Naive thymus-derived CD4-positive, alpha-beta T cell (primary cell): Measurements from ENCODE around the gene RIT2. TPM values are rescaled to one million over a fixed set of nuclear protein-coding genes. Genes with fewer than 3 reads are reported as not detected.

Source experiments
- ATAC-seq: fragments of 150-1000 bp; cut with Tn5 transposase; 2 replicates; pipeline ENCODE4 v1.10.0; 2021; ENCODE audit warnings: mild to moderate bottlenecking, moderate library complexity
- CTCF ChIA-PET: fragments of 350-600 bp; sonication (Branson Sonifier 250); formaldehyde crosslinking; loops from one replicate; lab custom pipeline; 2021; ENCODE audit warnings: antibody characterized with exemption; lab: Charles Lee
- POLR2A ChIA-PET: fragments of 350-600 bp; sonication (Branson Sonifier 250); formaldehyde crosslinking; loops from one replicate; lab custom pipeline; 2021; ENCODE audit warnings: antibody characterized with exemption, inconsistent platforms; lab: Charles Lee
- DNase-seq, 9 donors: peaks; one replicate each; pipeline versions ENCODE4 v3.0.0 to v3.0.0-alpha.2; 2020 to 2022; ENCODE audit warnings: mixed read lengths in 1 of 9
- H3K27ac ChIP-seq: one replicate; pipeline ENCODE4 v1.7.0; 2013; ENCODE audit warnings: mild to moderate bottlenecking, low read depth, low read length, moderate library complexity
- H3K27me3 ChIP-seq, 2 donors: one replicate each; pipeline ENCODE4 v1.7.0; 2013; ENCODE audit warnings: low read length in 2 of 2, mild to moderate bottlenecking in 2 of 2, moderate library complexity in 2 of 2; ENCODE audit not compliant: control insufficient read depth in 2 of 2, insufficient read depth in 2 of 2
- H3K36me3 ChIP-seq, 3 experiments: 1 replicate in 2 of 3; 2 replicates in 1 of 3; pipeline ENCODE4 v1.7.0; 2013; ENCODE audit warnings: low read length in 3 of 3, mild to moderate bottlenecking in 3 of 3, moderate library complexity in 1 of 3; ENCODE audit not compliant: insufficient read depth in 3 of 3, control insufficient read depth in 2 of 3
- H3K4me1 ChIP-seq, 2 donors: one replicate each; pipeline ENCODE4 v1.7.0; 2013; ENCODE audit warnings: low read length in 2 of 2, mild to moderate bottlenecking in 2 of 2, moderate library complexity in 1 of 2; ENCODE audit not compliant: control insufficient read depth in 2 of 2, insufficient read depth in 2 of 2
- H3K4me3 ChIP-seq: 2 replicates; pipeline ENCODE4 v1.7.0; 2013; ENCODE audit warnings: mild to moderate bottlenecking, low read length
- H3K9me3 ChIP-seq, 3 experiments: 1 replicate in 2 of 3; 2 replicates in 1 of 3; pipeline ENCODE4 v1.7.0; 2013; ENCODE audit warnings: low read length in 3 of 3; ENCODE audit not compliant: control insufficient read depth in 2 of 3
- H3K27ac Mint-ChIP-seq, 9 donors: one replicate each; pipeline ENCODE4 v1.8.0; 2020 to 2022; ENCODE audit warnings: mixed read lengths in 9 of 9, mild to moderate bottlenecking in 8 of 9, moderate library complexity in 5 of 9, inconsistent platforms in 2 of 9
- H3K27me3 Mint-ChIP-seq, 5 donors: one replicate each; pipeline ENCODE4 v1.8.0; 2021 to 2022; ENCODE audit warnings: mixed read lengths in 5 of 5, mild to moderate bottlenecking in 1 of 5
- H3K36me3 Mint-ChIP-seq, 5 donors: one replicate each; pipeline ENCODE4 v1.8.0; 2020 to 2022; ENCODE audit warnings: mixed read lengths in 5 of 5, mild to moderate bottlenecking in 3 of 5, inconsistent platforms in 1 of 5
- H3K4me1 Mint-ChIP-seq, 7 donors: one replicate each; pipeline ENCODE4 v1.8.0; 2020 to 2022; ENCODE audit warnings: mixed read lengths in 7 of 7, mild to moderate bottlenecking in 3 of 7, inconsistent platforms in 1 of 7
- H3K4me3 Mint-ChIP-seq, 10 donors: one replicate each; pipeline ENCODE4 v1.8.0; 2020 to 2022; ENCODE audit warnings: mild to moderate bottlenecking in 10 of 10, mixed read lengths in 10 of 10, moderate library complexity in 6 of 10, inconsistent platforms in 2 of 10
- H3K9me3 Mint-ChIP-seq, 11 donors: one replicate each; pipeline ENCODE4 v1.8.0; 2020 to 2022; ENCODE audit warnings: mixed read lengths in 11 of 11, mild to moderate bottlenecking in 4 of 11, inconsistent platforms in 1 of 11, moderate library complexity in 1 of 11
- intact Hi-C, 2 donors: fragments of 100-400 bp; cut with micrococcal nuclease; formaldehyde crosslinking; loops; one replicate each; pipeline ENCODE4 v1.15.1; 2023
- polyA plus RNA-seq, 2 donors: library from polyadenylated mRNA; unstranded; fragments of 300-500 nt; fragmentation: Illumina TruSeq; gene quantifications; one replicate each; pipeline ENCODE4 v1.2.3, GENCODE V29; 2021
- total RNA-seq, 6 experiments: library from RNA in 5 of 6; stranded (reverse) in 5 of 6; gene quantifications; 1 replicate in 5 of 6; 2 replicates in 1 of 6; pipeline ENCODE4 v1.2.3 and lab custom pipeline; 2021 to 2026

Gene RIT2
- total and polyA plus RNA-seq, 7 experiments from 2014 or later, result not detected

DNA sequence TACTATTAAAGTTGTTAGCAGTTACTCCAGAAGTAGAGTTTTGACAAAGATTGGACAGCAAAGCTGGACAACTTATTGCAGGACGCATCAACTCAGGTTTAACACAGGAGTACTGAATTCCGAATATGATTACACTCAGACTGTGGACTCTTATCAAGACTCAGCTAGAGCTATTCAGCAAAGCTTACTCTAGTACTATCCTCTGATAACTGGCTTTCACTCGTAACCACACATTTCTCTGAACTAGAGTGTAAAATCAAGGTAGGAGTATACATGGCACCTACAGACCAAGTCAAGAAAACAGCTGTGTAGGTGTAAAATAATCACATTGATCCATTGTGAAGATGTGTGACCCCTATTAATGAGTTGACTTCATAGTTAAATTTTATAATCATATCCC, 154.2 kb downstream of the RIT2 start:
- CTCF ChIA-PET, result no interaction called here
- Mint-ChIP-seq H3K4me1 (no peaks in the 10 kb centered on the region), H3K27me3 (no peaks in the 10 kb centered on the region), H3K9me3 (peaks cover 0 to 12% (median 3%) of the 10 kb centered on the region in 11 donors), H3K4me3 (no peak overlapping the region), H3K36me3 (no peaks in the 10 kb centered on the region), H3K27ac (no peak overlapping the region)
- H3K36me3 ChIP-seq, result no peaks in the 10 kb centered on the region
- intact Hi-C loops, result no loop called here
- POLR2A ChIA-PET, result no interaction called here
- H3K4me3 ChIP-seq, result no peak overlapping the region
- no peaks in the 10 kb centered on the region for H3K27me3 ChIP-seq
- no peak for DNase-seq
- H3K4me1 ChIP-seq, result no peaks in the 10 kb centered on the region
- no peaks in the 10 kb centered on the region for H3K9me3 ChIP-seq
- no peak overlapping the region for H3K27ac ChIP-seq
- ATAC-seq, result no peak

DNA sequence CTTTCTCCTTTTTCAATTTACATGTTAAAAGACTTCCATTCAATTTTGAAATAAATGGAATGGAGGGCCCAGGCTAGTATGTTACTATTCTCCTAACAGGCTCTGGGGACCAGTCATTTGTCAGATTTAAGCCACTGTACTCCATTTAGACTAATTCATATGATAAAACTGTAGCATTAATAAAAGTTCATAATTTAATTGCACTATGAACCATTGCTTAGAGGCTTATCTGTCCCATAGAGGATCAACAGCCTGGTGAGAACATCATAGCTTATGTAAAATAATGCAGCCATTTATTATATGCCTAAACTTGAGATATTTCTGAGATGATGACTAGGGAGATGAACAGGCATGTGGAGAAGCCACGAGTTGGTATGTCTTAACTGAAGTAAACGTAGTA, 156.0 kb downstream of the RIT2 start:
- no peaks in the 10 kb centered on the region for H3K4me1 Mint-ChIP-seq
- H3K4me3 Mint-ChIP-seq, result no peak overlapping the region
- H3K27ac Mint-ChIP-seq, result no peak overlapping the region
- ChIA-PET POLR2A (interaction anchor here (0.7 kb wide), 1 partner anchor 405 kb away, joined by 4 read pairs; no protein-coding TSS in a partner anchor), CTCF (no interaction called here)
- no peaks in the 10 kb centered on the region for H3K27me3 Mint-ChIP-seq
- H3K9me3 Mint-ChIP-seq, result peaks cover 0 to 10% (median 4%) of the 10 kb centered on the region in 11 donors
- Histone ChIP-seq H3K27ac (no peak overlapping the region), H3K4me1 (no peaks in the 10 kb centered on the region), H3K36me3 (no peaks in the 10 kb centered on the region), H3K9me3 (no peaks in the 10 kb centered on the region), H3K27me3 (no peaks in the 10 kb centered on the region), H3K4me3 (no peak overlapping the region)
- DNase-seq (no peak), ATAC-seq (no peak)
- intact Hi-C loops, result no loop called here
- H3K36me3 Mint-ChIP-seq, result no peaks in the 10 kb centered on the region

DNA sequence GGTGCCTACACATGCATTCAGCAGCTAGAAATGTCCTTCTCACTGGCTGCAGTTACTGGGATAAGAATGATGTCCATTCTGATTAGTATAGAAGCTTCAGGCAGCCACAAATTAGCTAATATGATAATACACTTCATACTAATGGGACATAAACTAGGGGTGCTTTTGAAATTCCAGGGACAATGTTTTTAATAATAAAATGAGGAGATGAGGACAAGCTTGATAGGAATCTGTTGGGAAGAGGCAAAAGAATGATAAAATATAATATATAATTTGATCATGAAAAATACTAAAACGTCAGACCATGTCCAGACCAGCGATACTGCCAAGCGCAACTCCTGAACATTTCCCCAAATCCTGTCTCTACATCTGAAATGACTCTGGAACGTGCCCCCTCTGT, 157.1 kb downstream of the RIT2 start:
- no peak overlapping the region for H3K4me3 Mint-ChIP-seq
- intact Hi-C loops, result no loop called here
- CTCF ChIA-PET, result no interaction called here
- ATAC-seq, result no peak
- H3K4me1 ChIP-seq, result no peaks in the 10 kb centered on the region
- no peaks in the 10 kb centered on the region for H3K36me3 ChIP-seq
- H3K27me3 ChIP-seq, result no peaks in the 10 kb centered on the region
- DNase-seq, result no peak
- H3K36me3 Mint-ChIP-seq, result no peaks in the 10 kb centered on the region
- H3K27ac ChIP-seq, result no peak overlapping the region
- H3K27me3 Mint-ChIP-seq, result no peaks in the 10 kb centered on the region
- no peak overlapping the region for H3K27ac Mint-ChIP-seq
- peaks cover 0 to 7% (median 4%) of the 10 kb centered on the region in 11 donors for H3K9me3 Mint-ChIP-seq
- POLR2A ChIA-PET, result no interaction called here
- H3K9me3 ChIP-seq, result no peaks in the 10 kb centered on the region
- H3K4me1 Mint-ChIP-seq, result no peaks in the 10 kb centered on the region
- H3K4me3 ChIP-seq, result no peak overlapping the region

DNA sequence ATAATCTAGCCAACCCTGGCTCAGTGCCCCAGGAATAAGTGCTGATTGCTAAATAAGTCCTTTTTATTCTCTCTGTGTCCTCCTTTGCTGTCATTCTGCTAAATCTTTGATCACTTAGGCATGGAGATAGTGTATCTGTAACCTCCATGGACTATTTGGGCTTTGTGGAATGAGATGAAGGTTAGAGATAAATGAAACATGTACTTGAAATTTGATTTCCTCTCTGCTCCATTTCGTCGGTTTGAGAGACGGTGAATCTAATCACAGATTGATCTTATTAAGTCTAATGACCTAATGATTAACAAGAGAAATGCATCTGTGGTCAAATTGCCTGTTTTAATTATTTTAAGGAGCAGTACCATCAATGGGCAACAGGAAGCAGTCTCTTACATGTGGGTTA, 159.2 kb downstream of the RIT2 start:
- no peak overlapping the region for H3K4me3 Mint-ChIP-seq
- H3K27ac ChIP-seq, result no peak overlapping the region
- CTCF ChIA-PET, result no interaction called here
- H3K36me3 ChIP-seq, result no peaks in the 10 kb centered on the region
- POLR2A ChIA-PET, result no interaction called here
- H3K27me3 ChIP-seq, result no peaks in the 10 kb centered on the region
- no peak overlapping the region for H3K4me3 ChIP-seq
- intact Hi-C loops, result no loop called here
- H3K27ac Mint-ChIP-seq, result no peak overlapping the region
- H3K9me3 Mint-ChIP-seq, result peaks cover under 1 to 12% (median 6%) of the 10 kb centered on the region in 11 donors
- H3K36me3 Mint-ChIP-seq, result no peaks in the 10 kb centered on the region
- ATAC-seq (no peak), DNase-seq (no peak)
- no peaks in the 10 kb centered on the region for H3K4me1 ChIP-seq
- H3K9me3 ChIP-seq, result no peaks in the 10 kb centered on the region
- no peaks in the 10 kb centered on the region for H3K4me1 Mint-ChIP-seq
- H3K27me3 Mint-ChIP-seq, result no peaks in the 10 kb centered on the region

DNA sequence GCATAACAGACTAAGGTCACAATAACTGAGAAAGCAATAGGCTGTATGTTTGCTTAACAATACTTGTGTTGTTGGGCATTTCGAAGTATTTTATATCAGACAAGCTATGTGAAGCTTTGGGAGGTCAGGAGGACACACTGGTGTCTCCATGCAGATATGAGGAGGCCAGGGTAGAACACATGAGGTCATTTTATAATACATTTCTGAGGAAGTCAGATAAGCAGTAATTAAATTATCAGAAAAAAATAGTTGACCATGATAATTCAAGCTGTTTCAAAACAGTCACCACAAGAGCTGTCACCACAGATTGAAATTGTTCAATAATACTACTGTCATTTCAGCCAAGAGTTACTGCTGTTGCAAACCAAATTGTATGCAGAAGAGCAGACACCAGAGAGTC, 160.6 kb downstream of the RIT2 start:
- no peaks in the 10 kb centered on the region for H3K9me3 ChIP-seq
- H3K27ac ChIP-seq, result no peak overlapping the region
- H3K4me1 Mint-ChIP-seq, result no peaks in the 10 kb centered on the region
- CTCF ChIA-PET, result no interaction called here
- H3K9me3 Mint-ChIP-seq, result peaks cover 2 to 18% (median 6%) of the 10 kb centered on the region in 11 donors
- H3K4me1 ChIP-seq, result no peaks in the 10 kb centered on the region
- POLR2A ChIA-PET, result no interaction called here
- no peaks in the 10 kb centered on the region for H3K27me3 Mint-ChIP-seq
- no peaks in the 10 kb centered on the region for H3K27me3 ChIP-seq
- no peak overlapping the region for H3K27ac Mint-ChIP-seq
- intact Hi-C loops, result no loop called here
- ATAC-seq, result no peak
- H3K36me3 ChIP-seq, result no peaks in the 10 kb centered on the region
- DNase-seq, result no peak
- H3K4me3 Mint-ChIP-seq, result no peak overlapping the region
- no peak overlapping the region for H3K4me3 ChIP-seq
- no peaks in the 10 kb centered on the region for H3K36me3 Mint-ChIP-seq

DNA sequence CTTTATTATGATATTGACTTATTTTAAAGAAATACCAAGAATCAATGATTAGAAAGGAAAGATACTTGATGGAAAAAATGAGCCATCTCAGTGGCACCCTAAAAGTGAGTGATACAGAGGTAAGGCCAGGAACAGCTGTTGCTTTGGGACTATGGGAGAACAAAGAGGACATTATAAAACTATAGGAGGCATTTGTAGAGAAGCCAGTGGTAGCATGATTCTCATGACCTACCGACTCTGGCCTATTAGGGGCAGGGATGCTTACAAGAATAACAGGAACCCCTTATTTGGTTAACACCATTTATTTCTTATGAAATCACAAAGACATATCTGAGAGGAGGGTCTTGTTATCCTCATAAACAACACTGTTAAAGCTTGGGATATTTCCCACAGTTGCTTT, 162.2 kb downstream of the RIT2 start:
- CTCF ChIA-PET, result interaction anchor here (0.6 kb wide), 1 partner anchor 31 kb away, joined by 3 read pairs; no protein-coding TSS in a partner anchor
- POLR2A ChIA-PET, result no interaction called here
- no peaks in the 10 kb centered on the region for H3K4me1 Mint-ChIP-seq
- Histone ChIP-seq H3K27me3 (no peaks in the 10 kb centered on the region), H3K4me3 (no peak overlapping the region), H3K36me3 (no peaks in the 10 kb centered on the region), H3K4me1 (no peaks in the 10 kb centered on the region), H3K27ac (no peak overlapping the region), H3K9me3 (no peaks in the 10 kb centered on the region)
- no peaks in the 10 kb centered on the region for H3K27me3 Mint-ChIP-seq
- no peaks in the 10 kb centered on the region for H3K36me3 Mint-ChIP-seq
- no peak for DNase-seq
- H3K4me3 Mint-ChIP-seq, result no peak overlapping the region
- ATAC-seq, result no peak
- intact Hi-C loops, result no loop called here
- peaks cover 3 to 22% (median 6%) of the 10 kb centered on the region in 11 donors for H3K9me3 Mint-ChIP-seq
- no peak overlapping the region for H3K27ac Mint-ChIP-seq

DNA sequence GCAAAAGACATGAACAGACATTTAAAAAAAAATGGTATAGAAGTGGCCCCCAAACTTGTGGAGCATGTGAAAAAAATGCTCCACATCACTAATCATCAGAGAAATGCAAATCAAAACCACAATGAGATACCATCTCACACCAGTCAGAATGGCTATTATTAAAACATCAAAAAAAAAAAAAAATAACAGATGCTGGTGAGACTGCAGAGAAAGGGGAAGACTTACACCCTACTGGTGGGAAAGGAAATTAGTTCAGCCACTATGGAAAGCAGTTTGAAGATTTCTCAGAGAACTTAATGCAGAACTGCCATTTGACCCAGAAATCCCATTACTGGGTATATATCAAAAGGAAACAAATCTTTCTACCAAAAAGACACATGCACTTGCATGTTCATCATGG, 164.8 kb downstream of the RIT2 start:
- CTCF ChIA-PET, result no interaction called here
- DNase-seq (no peak), ATAC-seq (no peak)
- POLR2A ChIA-PET, result no interaction called here
- Histone ChIP-seq H3K4me1 (no peaks in the 10 kb centered on the region), H3K36me3 (no peaks in the 10 kb centered on the region), H3K27ac (no peak overlapping the region), H3K27me3 (no peaks in the 10 kb centered on the region), H3K4me3 (no peak overlapping the region), H3K9me3 (no peaks in the 10 kb centered on the region)
- Mint-ChIP-seq H3K9me3 (peaks cover 0 to 22% (median 6%) of the 10 kb centered on the region in 11 donors), H3K27me3 (no peaks in the 10 kb centered on the region), H3K4me3 (no peak overlapping the region), H3K27ac (no peak overlapping the region), H3K36me3 (no peaks in the 10 kb centered on the region), H3K4me1 (no peaks in the 10 kb centered on the region)
- intact Hi-C loops, result no loop called here
